Measurements from ENCODE around the gene SH3RF1. TPM values are rescaled to one million over a fixed set of nuclear protein-coding genes. Genes with fewer than 3 reads are reported as not detected.
"Not testable (repeated sequence)": the region's sequence is repeated elsewhere in the genome, so short reads cannot be mapped to it uniquely, and the experiment has no call there.

Gene SH3RF1
- total and polyA plus RNA-seq, 4 donors = 14.7 to 21.9 (median 18.5) TPM

DNA sequence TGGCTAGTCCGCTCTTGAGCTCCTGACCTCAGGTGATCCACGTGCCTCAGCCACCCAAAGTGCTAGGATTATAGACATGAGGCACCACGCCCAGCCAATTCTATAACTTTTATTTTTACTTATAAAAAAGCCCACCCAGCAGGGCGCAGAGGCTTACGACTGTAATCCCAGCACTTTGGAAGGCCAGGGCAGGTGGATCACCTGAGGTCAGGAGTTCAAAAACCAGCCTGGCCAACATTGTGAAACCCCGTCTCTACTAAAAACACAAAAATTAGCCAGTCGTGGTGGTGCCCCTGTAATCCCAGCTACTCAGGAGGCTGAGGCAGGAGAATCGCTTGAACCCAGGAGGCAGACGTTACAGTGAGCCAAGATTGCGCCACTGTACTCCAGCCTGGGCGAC lies 73.5 kb downstream of the SH3RF1 start:
- not testable (repeated sequence) for H3K4me3 ChIP-seq (ENCODE audit: low read depth, low read length); H3K27ac ChIP-seq (ENCODE audit: low read depth, low read length); DNase-seq (ENCODE audit: low read depth in 4 of 6, low spot score in 6 of 6); H3K27me3 ChIP-seq (ENCODE audit: control insufficient read depth, insufficient read depth, low read length); H3K4me1 ChIP-seq (ENCODE audit: control insufficient read depth, insufficient read depth, low read length); H3K9me3 ChIP-seq (ENCODE audit: control insufficient read depth, insufficient read depth, low read length); H3K36me3 ChIP-seq (ENCODE audit: control insufficient read depth, insufficient read depth, low read length)
- WGBS (ENCODE audit: insufficient coverage) = 93% methylated on average over 7 of the region's 11 CpGs

DNA sequence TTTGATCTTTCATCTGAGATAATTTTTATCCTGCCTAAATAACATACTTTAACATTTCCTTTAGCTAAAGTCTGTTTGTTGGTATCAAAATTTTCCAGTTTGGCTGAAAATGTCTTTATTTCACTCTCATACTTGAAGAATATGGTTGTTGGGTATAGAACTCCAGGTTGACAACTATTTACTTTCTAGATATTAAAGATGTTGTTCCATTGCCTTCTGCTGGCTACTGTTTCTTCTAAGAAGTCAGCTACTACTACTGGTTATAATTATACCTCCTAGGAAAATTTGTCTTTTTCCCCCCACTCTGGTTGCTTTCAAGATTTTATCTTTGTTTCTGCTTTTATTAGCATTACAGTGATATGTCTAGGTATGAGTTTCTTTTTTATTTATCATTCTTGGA lies 75.7 kb downstream of the SH3RF1 start:
- no peaks in the 10 kb centered on the region for H3K27me3 ChIP-seq (ENCODE audit: control insufficient read depth, insufficient read depth, low read length)
- no peaks in the 10 kb centered on the region for H3K4me1 ChIP-seq (ENCODE audit: control insufficient read depth, insufficient read depth, low read length)
- H3K27ac ChIP-seq (ENCODE audit: low read depth, low read length) = no peak overlapping the region
- H3K9me3 ChIP-seq (ENCODE audit: control insufficient read depth, insufficient read depth, low read length) = no peaks in the 10 kb centered on the region
- H3K4me3 ChIP-seq (ENCODE audit: low read depth, low read length) = no peak overlapping the region
- DNase-seq (ENCODE audit: low read depth in 4 of 6, low spot score in 6 of 6) = no peak
- no peaks in the 10 kb centered on the region for H3K36me3 ChIP-seq (ENCODE audit: control insufficient read depth, insufficient read depth, low read length)

DNA sequence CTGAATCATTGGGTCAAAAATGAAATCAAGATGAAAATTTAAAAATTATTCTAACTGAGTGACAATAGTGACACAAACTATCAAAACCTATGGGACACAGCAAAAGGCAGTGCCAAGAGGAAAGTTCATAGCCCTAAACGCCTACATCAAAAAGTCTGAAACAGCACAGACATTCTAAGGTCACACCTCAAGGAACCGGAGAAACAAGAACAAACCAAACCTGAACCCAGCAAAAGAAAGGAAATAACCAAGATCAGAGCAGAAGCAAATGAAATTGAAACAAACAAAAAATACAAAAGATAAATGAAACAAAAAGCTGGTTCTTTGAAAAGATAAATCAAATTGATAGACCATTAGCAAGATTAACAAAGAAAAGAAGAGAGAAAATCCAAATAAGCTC lies 80.8 kb downstream of the SH3RF1 start:
- not testable (repeated sequence) for H3K27me3 ChIP-seq (ENCODE audit: control insufficient read depth, insufficient read depth, low read length); H3K4me1 ChIP-seq (ENCODE audit: control insufficient read depth, insufficient read depth, low read length); H3K9me3 ChIP-seq (ENCODE audit: control insufficient read depth, insufficient read depth, low read length); H3K4me3 ChIP-seq (ENCODE audit: low read depth, low read length); DNase-seq (ENCODE audit: low read depth in 4 of 6, low spot score in 6 of 6); H3K27ac ChIP-seq (ENCODE audit: low read depth, low read length); H3K36me3 ChIP-seq (ENCODE audit: control insufficient read depth, insufficient read depth, low read length)
- WGBS (ENCODE audit: insufficient coverage) = 100% methylated on average over 1 of the region's 2 CpGs

DNA sequence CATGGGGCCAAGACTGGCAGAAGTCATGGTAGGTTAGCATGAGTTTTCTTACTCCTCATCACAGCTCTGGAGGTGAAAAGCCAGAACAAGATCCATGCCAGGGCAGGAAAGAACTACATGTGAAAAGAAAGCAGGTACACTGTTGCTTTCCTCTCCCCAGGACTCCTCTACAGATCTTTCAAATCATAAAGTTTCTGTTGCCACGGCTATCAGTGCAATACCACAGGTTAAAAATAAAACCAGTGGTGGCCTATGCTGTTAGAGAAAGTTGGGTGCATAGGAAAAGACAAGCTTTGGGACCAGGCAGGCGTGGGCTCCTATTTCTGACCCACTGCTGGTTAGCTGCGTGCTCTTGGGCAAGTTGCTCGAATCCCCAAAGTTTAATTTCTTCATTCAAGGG lies 81.4 kb downstream of the SH3RF1 start:
- Histone ChIP-seq H3K4me3 (ENCODE audit: low read depth, low read length) (no peak overlapping the region), H3K27ac (ENCODE audit: low read depth, low read length) (no peak overlapping the region), H3K36me3 (ENCODE audit: control insufficient read depth, insufficient read depth, low read length) (no peaks in the 10 kb centered on the region), H3K4me1 (ENCODE audit: control insufficient read depth, insufficient read depth, low read length) (no peaks in the 10 kb centered on the region), H3K9me3 (ENCODE audit: control insufficient read depth, insufficient read depth, low read length) (no peaks in the 10 kb centered on the region), H3K27me3 (ENCODE audit: control insufficient read depth, insufficient read depth, low read length) (no peaks in the 10 kb centered on the region)
- no CpG with 5 or more reads among the region's 4 CpGs for WGBS (ENCODE audit: insufficient coverage)
- no peak for DNase-seq (ENCODE audit: low read depth in 4 of 6, low spot score in 6 of 6)

DNA sequence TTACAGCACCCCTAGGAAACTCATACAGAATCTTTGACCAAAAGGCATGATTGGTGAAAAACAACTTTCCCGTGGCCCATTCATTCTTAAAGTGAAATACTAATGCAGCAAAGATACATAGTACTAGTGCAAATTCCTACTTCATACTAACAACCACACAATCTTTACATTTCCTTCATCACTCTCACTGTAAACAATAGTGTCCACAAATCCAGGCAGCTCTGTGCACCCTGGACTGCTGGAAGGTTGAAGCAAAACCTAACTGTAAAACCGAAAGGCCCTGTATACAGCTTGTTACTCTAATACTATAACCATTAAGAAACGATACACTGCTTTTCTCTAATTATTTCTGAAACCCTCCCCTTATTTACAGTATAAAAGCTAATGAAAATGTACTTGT lies 82.6 kb downstream of the SH3RF1 start:
- no peak overlapping the region for H3K4me3 ChIP-seq (ENCODE audit: low read depth, low read length)
- no peaks in the 10 kb centered on the region for H3K4me1 ChIP-seq (ENCODE audit: control insufficient read depth, insufficient read depth, low read length)
- no peak overlapping the region for H3K27ac ChIP-seq (ENCODE audit: low read depth, low read length)
- WGBS (ENCODE audit: insufficient coverage) = 80% methylated on average over 2 of the region's 3 CpGs
- no peaks in the 10 kb centered on the region for H3K27me3 ChIP-seq (ENCODE audit: control insufficient read depth, insufficient read depth, low read length)
- H3K36me3 ChIP-seq (ENCODE audit: control insufficient read depth, insufficient read depth, low read length) = no peaks in the 10 kb centered on the region
- H3K9me3 ChIP-seq (ENCODE audit: control insufficient read depth, insufficient read depth, low read length) = no peaks in the 10 kb centered on the region
- no peak for DNase-seq (ENCODE audit: low read depth in 4 of 6, low spot score in 6 of 6)

DNA sequence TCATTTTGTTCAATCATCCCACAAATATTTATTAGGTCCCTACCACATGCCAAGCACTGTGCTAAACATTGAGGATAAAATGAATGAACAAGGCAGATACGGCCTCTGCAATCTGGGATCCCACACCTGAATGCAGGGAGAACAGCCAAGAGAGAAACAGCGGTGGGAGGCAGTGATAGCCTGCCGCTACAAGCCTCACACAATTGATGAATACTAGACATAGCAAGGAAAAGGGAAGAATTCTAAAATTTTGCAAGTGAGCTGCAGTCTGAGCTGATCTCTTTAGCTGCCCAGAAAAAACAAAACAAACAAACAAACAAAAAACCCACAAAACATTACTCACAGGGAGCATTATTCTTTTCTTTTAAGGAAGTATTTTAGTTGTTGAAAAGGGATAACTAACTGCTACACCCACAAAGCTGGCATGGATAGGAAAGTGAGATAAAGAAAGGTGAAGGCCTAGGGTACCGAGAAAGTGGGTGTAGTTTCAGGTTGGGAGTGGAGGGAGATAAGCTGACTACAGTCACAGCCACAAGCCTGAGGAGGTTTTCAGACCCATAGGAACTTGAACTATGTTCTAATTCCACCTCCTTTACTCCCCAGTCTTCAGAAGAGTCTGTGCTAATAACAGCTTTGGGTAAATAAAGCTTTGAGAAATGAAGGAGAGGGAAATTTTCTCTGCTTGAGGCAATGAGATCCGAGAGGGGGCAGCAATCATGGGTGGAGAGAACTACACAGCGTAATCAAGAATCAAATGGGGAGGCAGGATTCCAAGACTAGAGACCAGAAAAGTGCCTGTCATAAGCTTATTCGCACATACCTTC lies 85.4 kb downstream of the SH3RF1 start:
- 63% methylated on average over 2 of the region's 7 CpGs for WGBS (ENCODE audit: insufficient coverage)
- no peak for DNase-seq (ENCODE audit: low read depth in 4 of 6, low spot score in 6 of 6)
- no peak overlapping the region for H3K4me3 ChIP-seq (ENCODE audit: low read depth, low read length)

DNA sequence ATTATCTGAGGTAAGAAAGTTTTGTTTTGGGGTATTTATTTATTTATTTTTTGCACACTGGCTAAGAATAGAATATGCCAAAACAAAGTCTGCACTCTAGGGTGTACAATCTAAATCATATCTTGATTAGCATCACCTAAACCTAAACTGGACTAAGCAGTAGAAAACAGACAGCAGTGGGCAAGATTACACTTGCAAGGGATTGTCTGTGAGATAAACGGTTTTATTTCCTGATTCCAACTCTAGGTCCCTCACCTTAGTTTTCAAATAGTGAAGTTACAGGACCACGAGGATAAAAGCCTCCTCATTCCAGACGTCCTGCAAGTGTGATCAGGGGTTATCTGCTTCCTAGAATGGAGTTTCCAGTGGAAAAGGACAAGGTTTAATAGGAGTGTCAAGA lies 86.1 kb downstream of the SH3RF1 start:
- no peaks in the 10 kb centered on the region for H3K4me1 ChIP-seq (ENCODE audit: control insufficient read depth, insufficient read depth, low read length)
- WGBS (ENCODE audit: insufficient coverage) = no CpG with 5 or more reads among the region's 3 CpGs
- DNase-seq (ENCODE audit: low read depth in 4 of 6, low spot score in 6 of 6) = no peak
- no peak overlapping the region for H3K27ac ChIP-seq (ENCODE audit: low read depth, low read length)
- no peaks in the 10 kb centered on the region for H3K27me3 ChIP-seq (ENCODE audit: control insufficient read depth, insufficient read depth, low read length)
- H3K9me3 ChIP-seq (ENCODE audit: control insufficient read depth, insufficient read depth, low read length) = no peaks in the 10 kb centered on the region
- no peak overlapping the region for H3K4me3 ChIP-seq (ENCODE audit: low read depth, low read length)
- no peaks in the 10 kb centered on the region for H3K36me3 ChIP-seq (ENCODE audit: control insufficient read depth, insufficient read depth, low read length)

More for the DNA sequence above, 85.4 kb downstream of the SH3RF1 start:
- Histone ChIP-seq H3K36me3 (ENCODE audit: control insufficient read depth, insufficient read depth, low read length) (no peaks in the 10 kb centered on the region), H3K9me3 (ENCODE audit: control insufficient read depth, insufficient read depth, low read length) (no peaks in the 10 kb centered on the region), H3K4me1 (ENCODE audit: control insufficient read depth, insufficient read depth, low read length) (no peaks in the 10 kb centered on the region), H3K27me3 (ENCODE audit: control insufficient read depth, insufficient read depth, low read length) (no peaks in the 10 kb centered on the region), H3K27ac (ENCODE audit: low read depth, low read length) (no peak overlapping the region)

DNA sequence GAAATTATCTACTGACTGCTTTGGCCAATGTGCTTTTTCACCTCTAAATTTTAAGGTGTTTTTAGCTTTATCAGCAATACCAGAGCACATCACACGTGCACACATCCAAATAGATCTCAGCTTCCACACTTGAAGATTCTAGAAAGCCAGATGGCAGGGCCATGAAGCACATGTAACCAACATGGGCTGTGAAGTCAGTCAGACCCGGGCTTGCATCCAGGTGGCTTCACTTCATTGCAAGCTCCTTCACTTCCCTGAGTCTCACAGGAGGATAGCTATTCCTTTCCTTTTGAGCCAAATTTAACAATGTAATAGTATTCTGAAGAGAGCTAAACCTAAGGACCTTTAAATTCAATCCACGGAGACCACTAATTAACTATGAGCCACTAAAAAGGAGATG lies 86.5 kb downstream of the SH3RF1 start:
- H3K9me3 ChIP-seq (ENCODE audit: control insufficient read depth, insufficient read depth, low read length) = no peaks in the 10 kb centered on the region
- no peak overlapping the region for H3K4me3 ChIP-seq (ENCODE audit: low read depth, low read length)
- no peaks in the 10 kb centered on the region for H3K27me3 ChIP-seq (ENCODE audit: control insufficient read depth, insufficient read depth, low read length)
- WGBS (ENCODE audit: insufficient coverage) = 70% methylated on average over 1 of the region's 3 CpGs
- no peak overlapping the region for H3K27ac ChIP-seq (ENCODE audit: low read depth, low read length)
- no peaks in the 10 kb centered on the region for H3K4me1 ChIP-seq (ENCODE audit: control insufficient read depth, insufficient read depth, low read length)
- H3K36me3 ChIP-seq (ENCODE audit: control insufficient read depth, insufficient read depth, low read length) = no peaks in the 10 kb centered on the region
- peak in 1 of 6 donors; percentile 86 for DNase-seq (ENCODE audit: low read depth in 4 of 6, low spot score in 6 of 6)

DNA sequence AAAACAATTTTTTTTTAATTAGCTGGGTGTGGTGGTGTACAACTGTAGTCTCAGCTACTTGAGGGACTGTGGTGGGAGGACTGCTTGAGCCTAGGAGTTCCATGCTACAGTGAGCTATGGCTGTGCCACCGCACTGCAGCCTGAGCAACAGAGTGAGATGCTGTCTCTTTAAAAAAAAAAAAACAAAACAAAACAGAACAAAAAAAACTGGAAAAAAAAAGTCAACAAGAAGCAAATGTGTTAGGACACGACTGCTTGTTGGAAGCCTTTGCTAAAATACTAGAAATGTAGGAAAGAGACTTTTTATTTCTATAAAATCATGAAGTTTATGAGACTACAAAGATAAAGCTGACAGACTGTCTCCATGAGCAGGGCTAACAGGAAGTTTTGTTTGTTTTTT lies 87.2 kb downstream of the SH3RF1 start:
- WGBS (ENCODE audit: insufficient coverage) = no CpG with 5 or more reads among the region's 2 CpGs
- Histone ChIP-seq H3K4me1 (ENCODE audit: control insufficient read depth, insufficient read depth, low read length) (no peaks in the 10 kb centered on the region), H3K9me3 (ENCODE audit: control insufficient read depth, insufficient read depth, low read length) (no peaks in the 10 kb centered on the region), H3K27ac (ENCODE audit: low read depth, low read length) (no peak overlapping the region), H3K27me3 (ENCODE audit: control insufficient read depth, insufficient read depth, low read length) (no peaks in the 10 kb centered on the region), H3K4me3 (ENCODE audit: low read depth, low read length) (no peak overlapping the region), H3K36me3 (ENCODE audit: control insufficient read depth, insufficient read depth, low read length) (no peaks in the 10 kb centered on the region)
- no peak for DNase-seq (ENCODE audit: low read depth in 4 of 6, low spot score in 6 of 6)
